Dendritic cell treated with granulocyte-macrophage colony-stimulating factor and Interleukin-4, amounts not matched to agents 40 ng/mL and 50 ng/mL, for 4 days (primary cell): ENCODE data around the gene FRZB.

Experiments used
- H3K27ac Mint-ChIP-seq: one replicate; pipeline ENCODE4 v1.8.0; 2022; ENCODE audit warnings: mild to moderate bottlenecking, mixed read lengths
- H3K27me3 Mint-ChIP-seq: one replicate; pipeline ENCODE4 v1.8.0; 2022; ENCODE audit warnings: mild to moderate bottlenecking, mixed read lengths
- H3K36me3 Mint-ChIP-seq: one replicate; pipeline ENCODE4 v1.8.0; 2022; ENCODE audit warnings: low read depth, mixed read lengths
- H3K4me1 Mint-ChIP-seq: one replicate; pipeline ENCODE4 v1.8.0; 2022; ENCODE audit warnings: low read depth, mixed read lengths
- H3K4me3 Mint-ChIP-seq: one replicate; pipeline ENCODE4 v1.8.0; 2022; ENCODE audit warnings: mild to moderate bottlenecking, moderate library complexity, mixed read lengths
- H3K9me3 Mint-ChIP-seq: one replicate; pipeline ENCODE4 v1.8.0; 2022; ENCODE audit warnings: mixed read lengths
- intact Hi-C: fragments of 100-400 bp; cut with micrococcal nuclease; formaldehyde crosslinking; loops from one replicate; pipeline ENCODE4 v1.15.0; 2022

FRZB gene

DNA sequence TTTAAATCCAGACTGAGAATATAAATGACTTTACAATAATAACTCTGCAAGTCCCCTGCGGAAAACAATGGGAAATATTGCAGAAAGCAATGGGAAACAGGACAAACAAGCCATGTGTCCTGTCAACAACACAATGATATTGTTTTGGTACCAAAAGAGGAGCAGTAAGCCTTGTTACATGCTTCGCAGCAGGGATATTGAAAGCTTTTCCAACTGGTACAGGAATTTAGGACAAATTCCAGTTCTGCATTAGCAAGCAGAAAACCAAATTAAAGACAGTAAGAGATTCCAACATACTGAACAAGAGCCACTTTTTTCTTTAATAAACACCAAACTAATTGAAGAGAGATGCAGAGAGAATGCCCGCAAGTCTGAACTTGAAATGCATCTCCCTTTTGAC, 30.0 kb downstream of the FRZB start:
- no peak overlapping the region for H3K4me3 Mint-ChIP-seq
- H3K27ac Mint-ChIP-seq: no peak overlapping the region
- no peaks in the 10 kb centered on the region for H3K9me3 Mint-ChIP-seq
- intact Hi-C loops: no loop called here
- no peaks in the 10 kb centered on the region for H3K4me1 Mint-ChIP-seq
- peaks cover 2% of the 10 kb centered on the region for H3K27me3 Mint-ChIP-seq
- H3K36me3 Mint-ChIP-seq: no peaks in the 10 kb centered on the region

DNA sequence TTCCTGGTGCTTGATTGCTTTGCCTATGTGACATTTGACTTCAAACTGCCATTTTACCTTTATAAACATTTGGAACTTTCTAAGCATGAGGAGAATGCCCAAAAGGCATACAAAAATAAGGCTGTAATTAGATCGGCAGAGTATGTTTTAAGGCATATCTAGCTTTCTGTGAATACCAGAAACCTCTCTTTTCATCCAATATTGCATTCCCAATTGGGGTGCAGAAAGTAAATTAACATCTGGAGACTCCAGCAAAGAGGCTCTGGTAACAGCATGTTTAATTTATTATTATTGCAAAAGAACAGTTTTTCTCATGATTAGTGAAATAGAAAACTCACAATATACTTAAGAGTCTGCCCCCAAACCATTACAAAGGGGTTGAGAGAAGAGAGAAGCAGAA, 32.1 kb downstream of the FRZB start:
- Mint-ChIP-seq H3K4me3 (no peak overlapping the region), H3K9me3 (no peaks in the 10 kb centered on the region), H3K27me3 (peaks cover 2% of the 10 kb centered on the region), H3K27ac (no peak overlapping the region), H3K36me3 (no peaks in the 10 kb centered on the region), H3K4me1 (no peaks in the 10 kb centered on the region)
- intact Hi-C loops: no loop called here

DNA sequence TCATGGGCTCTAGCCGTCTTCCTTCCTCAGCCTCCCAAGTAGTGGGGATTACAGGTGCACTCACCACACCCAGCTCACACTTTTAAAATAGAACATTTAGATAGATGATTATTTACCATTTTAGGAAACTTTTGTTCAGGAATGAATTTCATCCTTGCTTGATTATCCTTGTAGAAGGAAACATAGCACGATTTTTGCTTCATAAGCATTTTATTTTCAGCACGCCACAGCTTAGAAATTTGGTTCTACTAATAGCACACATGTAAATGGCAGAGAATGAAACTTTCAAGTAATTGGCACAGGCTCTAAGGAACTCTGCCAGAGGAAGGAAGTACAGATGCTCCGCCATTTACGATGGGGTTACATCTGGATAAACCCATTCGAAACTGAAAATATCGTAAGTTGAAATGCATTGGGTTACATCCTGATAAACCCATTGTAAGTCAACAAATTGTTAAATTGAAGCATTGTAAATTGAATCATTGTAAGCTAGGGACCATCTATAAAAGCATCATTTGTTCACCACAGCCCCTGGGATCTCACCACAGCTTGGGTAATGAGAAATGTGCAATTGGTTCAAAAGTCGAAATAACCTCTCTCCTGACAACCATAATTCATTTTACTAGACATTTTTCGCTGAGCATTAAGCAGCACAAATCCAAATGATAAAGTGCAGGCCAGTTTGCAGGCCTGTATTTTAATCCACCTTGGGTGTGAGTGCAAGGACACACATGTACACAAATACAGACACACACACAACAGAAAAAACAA, 33.2 kb downstream of the FRZB start:
- no peak overlapping the region for H3K27ac Mint-ChIP-seq
- peaks cover 2% of the 10 kb centered on the region for H3K27me3 Mint-ChIP-seq
- no peaks in the 10 kb centered on the region for H3K9me3 Mint-ChIP-seq
- no peaks in the 10 kb centered on the region for H3K4me1 Mint-ChIP-seq
- H3K36me3 Mint-ChIP-seq: no peaks in the 10 kb centered on the region
- intact Hi-C loops: no loop called here
- H3K4me3 Mint-ChIP-seq: no peak overlapping the region

DNA sequence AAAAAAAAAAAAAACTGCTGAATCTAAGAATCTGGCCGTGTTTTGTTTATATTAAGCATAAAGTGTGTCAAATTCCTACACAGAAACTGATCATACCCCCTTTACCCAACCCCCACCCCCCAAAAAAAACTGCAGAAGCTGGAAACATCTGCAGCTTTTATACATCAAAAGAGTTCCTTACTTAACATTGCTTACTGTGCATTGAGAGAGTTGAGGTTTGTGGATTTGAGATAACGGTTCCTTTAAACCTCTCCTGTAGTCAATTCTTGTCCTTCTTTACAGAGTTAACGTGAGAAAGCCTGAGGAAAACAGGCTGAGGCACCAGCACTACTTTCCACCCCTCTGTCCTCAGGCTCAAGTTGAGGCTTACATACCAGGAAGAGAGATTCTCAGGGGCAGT, 34.5 kb downstream of the FRZB start:
- no peak overlapping the region for H3K27ac Mint-ChIP-seq
- intact Hi-C loops: no loop called here
- H3K4me3 Mint-ChIP-seq: no peak overlapping the region
- H3K4me1 Mint-ChIP-seq: no peaks in the 10 kb centered on the region
- no peaks in the 10 kb centered on the region for H3K9me3 Mint-ChIP-seq
- no peaks in the 10 kb centered on the region for H3K36me3 Mint-ChIP-seq
- H3K27me3 Mint-ChIP-seq: no peaks in the 10 kb centered on the region

DNA sequence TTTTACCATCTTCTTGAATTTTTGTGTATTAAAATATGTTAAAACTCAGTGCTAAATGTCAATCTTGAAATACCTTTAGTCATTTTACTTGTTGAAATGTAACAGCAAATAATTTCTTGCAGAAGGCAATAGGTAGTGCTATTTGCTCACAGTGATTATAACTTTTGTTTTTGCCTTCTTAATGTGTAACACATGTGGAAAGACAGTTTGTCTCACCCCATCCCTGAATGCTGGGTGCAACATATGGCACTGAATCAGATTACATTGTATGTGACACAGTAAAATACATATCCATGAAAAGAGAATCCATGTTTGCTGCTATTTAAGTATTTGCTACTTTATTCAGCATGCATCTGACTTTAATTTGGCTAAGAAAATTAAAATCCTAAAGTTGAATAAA, 35.3 kb downstream of the FRZB start:
- H3K27me3 Mint-ChIP-seq: no peaks in the 10 kb centered on the region
- H3K36me3 Mint-ChIP-seq: no peaks in the 10 kb centered on the region
- H3K9me3 Mint-ChIP-seq: no peaks in the 10 kb centered on the region
- H3K4me1 Mint-ChIP-seq: no peaks in the 10 kb centered on the region
- intact Hi-C loops: no loop called here
- H3K4me3 Mint-ChIP-seq: no peak overlapping the region
- no peak overlapping the region for H3K27ac Mint-ChIP-seq

DNA sequence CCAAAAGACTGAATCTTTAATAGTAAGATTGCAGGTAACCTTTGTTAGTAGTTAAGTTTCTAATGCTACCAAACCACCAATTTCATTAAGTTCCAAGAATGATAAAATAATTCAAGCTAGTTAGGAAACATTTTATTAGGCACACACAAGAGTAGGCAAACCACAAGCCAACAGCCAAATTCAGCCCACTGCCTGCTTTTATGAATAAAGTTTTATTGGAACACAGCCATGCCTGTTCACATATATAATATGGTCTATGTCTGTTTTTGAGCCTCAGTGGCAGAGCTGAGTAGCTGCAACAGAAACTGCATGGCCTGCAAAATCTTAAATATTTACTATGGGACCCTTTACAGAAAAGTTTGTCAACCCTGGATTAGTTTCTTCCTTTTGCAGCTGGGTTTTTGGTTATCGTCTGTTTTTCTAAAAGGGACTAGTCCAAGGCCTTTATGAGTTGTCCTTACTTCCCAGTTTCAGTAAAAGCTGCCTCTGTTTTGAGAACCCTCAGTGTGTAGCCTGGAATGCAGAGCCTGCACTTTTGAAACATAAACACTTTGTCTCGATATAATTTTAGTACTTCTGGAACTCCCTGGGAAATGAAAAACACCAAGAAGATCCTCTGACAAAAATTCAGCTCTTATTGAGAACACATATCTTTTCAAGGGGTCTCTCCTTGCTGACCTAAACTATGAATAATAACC, 39.1 kb downstream of the FRZB start:
- Mint-ChIP-seq H3K4me1 (no peaks in the 10 kb centered on the region), H3K27ac (no peak overlapping the region), H3K27me3 (no peaks in the 10 kb centered on the region), H3K4me3 (no peak overlapping the region), H3K9me3 (no peaks in the 10 kb centered on the region), H3K36me3 (no peaks in the 10 kb centered on the region)
- intact Hi-C loops: no loop called here

DNA sequence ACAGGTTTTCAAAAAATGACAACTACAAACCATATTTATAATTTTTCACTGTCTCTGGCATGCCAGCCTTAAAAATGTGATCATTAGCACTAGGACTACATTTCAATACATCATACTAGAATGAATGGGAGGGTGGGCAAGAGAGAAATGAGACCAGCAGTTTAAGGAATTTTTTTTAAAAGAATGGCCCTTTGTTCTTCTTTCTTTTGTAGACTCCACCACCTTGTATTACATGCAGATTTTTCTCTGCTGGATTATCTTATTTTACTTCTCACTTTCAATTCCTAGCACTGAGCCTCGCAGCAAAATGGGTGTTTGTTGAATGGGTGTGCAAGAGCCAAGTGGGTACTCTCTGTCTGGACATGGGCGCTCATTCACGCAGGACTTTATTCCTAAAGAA, 39.9 kb downstream of the FRZB start:
- Mint-ChIP-seq H3K4me3 (no peak overlapping the region), H3K27me3 (no peaks in the 10 kb centered on the region), H3K4me1 (no peaks in the 10 kb centered on the region), H3K27ac (no peak overlapping the region), H3K9me3 (no peaks in the 10 kb centered on the region), H3K36me3 (no peaks in the 10 kb centered on the region)
- intact Hi-C loops: no loop called here

DNA sequence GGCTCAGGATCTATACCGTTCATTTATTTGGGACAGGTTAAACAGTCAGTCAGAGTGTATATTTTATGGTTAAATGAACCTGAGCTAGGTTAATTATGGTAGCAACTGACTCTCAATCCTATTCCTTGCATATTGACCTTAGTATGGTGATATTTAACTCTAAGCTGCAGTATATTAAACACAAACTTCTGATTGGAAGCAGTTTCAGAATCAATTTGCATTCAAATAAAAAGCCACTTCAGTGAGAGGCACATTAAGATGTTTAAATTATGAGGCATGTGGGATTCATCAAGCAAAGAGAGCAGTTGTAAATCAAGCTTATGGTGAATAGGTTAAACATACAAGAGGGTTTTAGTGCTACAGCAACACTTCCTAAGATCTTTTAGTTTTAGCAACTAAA, 40.4 kb downstream of the FRZB start:
- H3K27me3 Mint-ChIP-seq: no peaks in the 10 kb centered on the region
- no peaks in the 10 kb centered on the region for H3K4me1 Mint-ChIP-seq
- no peak overlapping the region for H3K27ac Mint-ChIP-seq
- intact Hi-C loops: no loop called here
- H3K4me3 Mint-ChIP-seq: no peak overlapping the region
- H3K9me3 Mint-ChIP-seq: no peaks in the 10 kb centered on the region
- no peaks in the 10 kb centered on the region for H3K36me3 Mint-ChIP-seq

DNA sequence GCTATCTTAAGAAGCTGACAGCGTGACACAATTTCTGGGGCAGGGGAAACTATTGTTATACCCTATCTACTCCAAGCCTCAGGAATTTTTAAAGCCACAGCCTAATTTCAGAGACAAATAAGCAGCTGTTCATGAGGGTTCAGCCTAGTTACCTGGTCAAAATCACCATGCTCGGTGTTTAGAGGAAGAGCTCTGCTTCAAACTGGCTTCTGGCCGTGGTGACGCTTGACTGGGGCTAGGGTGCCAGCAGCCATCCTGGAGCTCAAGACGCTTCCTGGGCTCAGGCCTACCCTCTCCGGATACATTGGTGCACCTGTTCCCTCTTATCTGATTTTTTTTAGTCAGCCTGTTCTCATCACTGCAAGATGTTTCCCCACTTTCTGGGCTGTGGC, 41.7 kb downstream of the FRZB start:
- H3K4me3 Mint-ChIP-seq: no peak overlapping the region
- no peaks in the 10 kb centered on the region for H3K9me3 Mint-ChIP-seq
- H3K27ac Mint-ChIP-seq: no peak overlapping the region
- H3K4me1 Mint-ChIP-seq: no peaks in the 10 kb centered on the region
- intact Hi-C loops: no loop called here
- no peaks in the 10 kb centered on the region for H3K27me3 Mint-ChIP-seq
- no peaks in the 10 kb centered on the region for H3K36me3 Mint-ChIP-seq

DNA sequence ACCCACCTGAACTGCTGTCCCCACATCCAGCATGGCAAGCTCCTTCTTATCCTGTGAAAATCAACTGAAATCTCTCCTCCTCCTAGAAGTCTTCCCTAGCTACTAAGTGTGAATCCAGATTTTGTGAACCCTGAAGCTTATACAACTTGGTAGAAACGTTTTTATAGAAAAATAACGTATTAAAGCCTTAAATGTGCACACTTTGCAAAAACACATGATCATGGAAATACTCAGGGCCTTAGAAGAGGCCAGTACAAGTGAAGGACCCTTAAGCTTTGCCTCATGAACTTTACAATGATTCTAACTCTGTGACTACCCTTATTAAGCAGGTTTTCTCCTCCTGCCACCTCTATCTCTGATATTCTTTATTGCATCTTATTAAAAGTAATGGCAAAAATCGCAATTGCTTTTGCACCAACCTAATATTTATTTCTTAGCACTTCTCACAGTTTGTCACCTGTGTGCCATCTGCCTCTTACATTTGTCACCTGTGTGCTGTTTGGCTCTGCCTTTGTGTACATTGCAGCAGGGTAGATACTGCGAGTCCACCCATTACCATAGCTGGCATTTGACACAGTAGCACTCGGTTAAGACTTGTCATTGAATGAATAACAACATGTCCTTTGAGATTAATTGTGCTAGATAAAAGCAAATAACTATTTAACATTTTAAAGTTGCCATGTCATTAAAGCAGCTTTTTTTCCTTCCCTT, 42.2 kb downstream of the FRZB start:
- H3K27me3 Mint-ChIP-seq: no peaks in the 10 kb centered on the region
- no peak overlapping the region for H3K4me3 Mint-ChIP-seq

DNA sequence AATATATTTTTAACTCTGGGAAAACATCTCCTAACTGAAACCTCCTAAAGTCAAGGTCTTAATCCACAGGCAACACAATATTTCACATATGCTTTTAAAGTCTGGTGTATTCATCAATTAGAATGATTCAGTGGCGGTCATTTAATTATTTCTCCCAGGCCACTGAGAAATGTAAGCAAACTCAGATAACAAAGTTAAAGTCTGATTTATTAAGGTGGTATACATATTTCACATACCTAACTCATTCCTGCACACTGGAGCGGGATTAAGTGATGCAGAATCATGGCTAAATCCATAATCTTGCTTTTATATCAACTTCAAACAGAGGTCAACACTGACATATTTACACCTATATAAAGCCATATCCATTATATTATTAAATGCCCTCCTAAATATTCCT, 43.7 kb downstream of the FRZB start:
- Mint-ChIP-seq H3K36me3 (no peaks in the 10 kb centered on the region), H3K27me3 (no peaks in the 10 kb centered on the region), H3K4me3 (no peak overlapping the region), H3K9me3 (no peaks in the 10 kb centered on the region), H3K27ac (no peak overlapping the region), H3K4me1 (no peaks in the 10 kb centered on the region)
- intact Hi-C loops: no loop called here

More for the DNA sequence above, 42.2 kb downstream of the FRZB start:
- no peaks in the 10 kb centered on the region for H3K9me3 Mint-ChIP-seq
- intact Hi-C loops: no loop called here
- no peaks in the 10 kb centered on the region for H3K4me1 Mint-ChIP-seq
- no peaks in the 10 kb centered on the region for H3K36me3 Mint-ChIP-seq
- H3K27ac Mint-ChIP-seq: no peak overlapping the region

DNA sequence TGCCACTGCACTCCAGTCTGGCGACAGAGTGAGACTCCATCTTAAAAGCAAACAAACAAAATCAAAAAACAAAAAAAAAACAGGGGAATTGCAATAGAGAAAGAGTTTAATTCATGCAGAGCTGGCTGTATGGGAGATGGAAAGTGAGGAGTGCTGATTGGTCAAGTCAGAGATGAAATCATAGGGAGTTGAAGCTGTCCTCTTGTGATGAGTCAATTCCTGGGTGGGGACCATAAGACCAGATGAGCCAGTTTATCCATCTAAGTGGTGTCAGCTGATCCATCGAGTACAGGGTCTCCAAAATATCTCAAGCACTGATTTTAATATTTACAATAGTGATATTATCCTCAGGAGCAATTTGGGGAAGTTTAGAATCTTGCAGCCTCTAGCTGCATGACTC, 45.3 kb downstream of the FRZB start:
- no peak overlapping the region for H3K4me3 Mint-ChIP-seq
- intact Hi-C loops: no loop called here
- H3K27me3 Mint-ChIP-seq: no peaks in the 10 kb centered on the region
- no peak overlapping the region for H3K27ac Mint-ChIP-seq
- no peaks in the 10 kb centered on the region for H3K9me3 Mint-ChIP-seq
- H3K4me1 Mint-ChIP-seq: no peaks in the 10 kb centered on the region
- H3K36me3 Mint-ChIP-seq: no peaks in the 10 kb centered on the region

DNA sequence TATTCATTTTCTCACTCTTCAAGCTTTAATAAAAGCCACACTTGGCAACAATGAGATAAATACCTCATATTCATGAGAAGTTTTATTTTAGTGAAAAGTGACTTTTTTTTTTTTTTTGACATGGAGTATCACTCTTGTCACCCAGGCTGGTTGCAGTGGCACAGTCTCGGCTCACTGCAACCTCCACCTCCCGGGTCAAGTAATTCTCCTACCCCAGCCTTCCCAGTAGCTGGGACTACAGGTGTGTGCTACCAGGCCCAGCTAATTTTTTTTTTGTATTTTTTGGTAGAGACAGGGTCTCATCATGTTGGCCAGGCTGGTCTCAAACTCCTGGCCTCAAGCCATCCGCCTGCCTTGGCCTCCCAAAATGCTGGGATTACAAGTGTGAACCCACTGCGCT, 47.0 kb downstream of the FRZB start:
- Mint-ChIP-seq H3K36me3 (no peaks in the 10 kb centered on the region), H3K9me3 (no peaks in the 10 kb centered on the region), H3K4me3 (no peak overlapping the region), H3K4me1 (no peaks in the 10 kb centered on the region), H3K27me3 (no peaks in the 10 kb centered on the region), H3K27ac (no peak overlapping the region)
- intact Hi-C loops: no loop called here

DNA sequence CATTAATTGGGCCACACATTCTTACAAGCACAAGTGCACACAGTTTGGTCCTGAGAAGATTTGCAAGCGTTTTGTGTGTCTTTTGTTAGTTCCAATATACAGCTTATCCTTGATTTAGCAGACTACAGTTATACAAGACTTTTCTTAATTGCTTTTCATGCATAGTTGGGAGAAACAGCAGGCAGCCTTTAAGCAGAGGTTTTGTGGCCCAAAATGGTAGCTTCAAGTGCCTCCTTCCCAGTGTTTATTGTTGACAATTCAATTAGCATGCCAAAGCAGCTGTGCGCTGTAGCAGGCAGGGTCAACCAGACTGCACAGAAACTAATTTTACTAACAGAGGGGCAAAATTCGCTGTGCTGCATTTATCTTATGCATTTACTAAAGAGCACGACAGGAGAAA, 47.5 kb downstream of the FRZB start:
- H3K4me1 Mint-ChIP-seq: no peaks in the 10 kb centered on the region
- no peaks in the 10 kb centered on the region for H3K27me3 Mint-ChIP-seq
- no peak overlapping the region for H3K27ac Mint-ChIP-seq
- no peak overlapping the region for H3K4me3 Mint-ChIP-seq
- no peaks in the 10 kb centered on the region for H3K9me3 Mint-ChIP-seq
- no peaks in the 10 kb centered on the region for H3K36me3 Mint-ChIP-seq
- intact Hi-C loops: no loop called here
